ENCODE measurements around the gene CASTOR1. TPM values are rescaled to one million over a fixed set of nuclear protein-coding genes. Genes with fewer than 3 reads are reported as not detected.

The CASTOR1 gene
- total and polyA plus RNA-seq, 7 donors: 5.3 to 15.0 (median 9.2) TPM; not detected in 1

DNA sequence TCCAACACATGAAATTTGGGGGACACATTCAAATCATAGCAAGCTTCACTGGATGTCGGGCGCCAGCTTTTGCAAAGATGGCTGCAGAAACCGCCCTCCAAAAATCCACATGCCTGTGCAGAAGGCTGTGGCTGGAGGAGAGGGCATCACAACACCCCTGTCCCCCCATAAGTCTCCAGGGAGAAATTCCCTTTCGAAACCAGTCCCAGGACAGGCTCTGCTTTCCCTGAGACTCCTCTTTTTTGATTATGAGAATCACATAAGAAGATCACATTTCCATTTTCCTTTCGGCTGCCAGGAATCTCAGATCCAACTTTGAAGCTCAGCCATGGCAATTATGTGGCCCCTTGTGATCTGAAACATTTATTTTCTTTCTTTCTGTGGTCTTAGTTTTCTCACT is 52.4 kb downstream of the CASTOR1 start:
- intact Hi-C loops (cut with DNase I): no loop called here
- no peak for TF ChIP-seq POLR2AphosphoS5 (IDR thresholded peaks at IDR 0.05)
- TF ChIP-seq POLR2A (IDR thresholded peaks at IDR 0.05): no peak
- TF ChIP-seq, protein P1, sequence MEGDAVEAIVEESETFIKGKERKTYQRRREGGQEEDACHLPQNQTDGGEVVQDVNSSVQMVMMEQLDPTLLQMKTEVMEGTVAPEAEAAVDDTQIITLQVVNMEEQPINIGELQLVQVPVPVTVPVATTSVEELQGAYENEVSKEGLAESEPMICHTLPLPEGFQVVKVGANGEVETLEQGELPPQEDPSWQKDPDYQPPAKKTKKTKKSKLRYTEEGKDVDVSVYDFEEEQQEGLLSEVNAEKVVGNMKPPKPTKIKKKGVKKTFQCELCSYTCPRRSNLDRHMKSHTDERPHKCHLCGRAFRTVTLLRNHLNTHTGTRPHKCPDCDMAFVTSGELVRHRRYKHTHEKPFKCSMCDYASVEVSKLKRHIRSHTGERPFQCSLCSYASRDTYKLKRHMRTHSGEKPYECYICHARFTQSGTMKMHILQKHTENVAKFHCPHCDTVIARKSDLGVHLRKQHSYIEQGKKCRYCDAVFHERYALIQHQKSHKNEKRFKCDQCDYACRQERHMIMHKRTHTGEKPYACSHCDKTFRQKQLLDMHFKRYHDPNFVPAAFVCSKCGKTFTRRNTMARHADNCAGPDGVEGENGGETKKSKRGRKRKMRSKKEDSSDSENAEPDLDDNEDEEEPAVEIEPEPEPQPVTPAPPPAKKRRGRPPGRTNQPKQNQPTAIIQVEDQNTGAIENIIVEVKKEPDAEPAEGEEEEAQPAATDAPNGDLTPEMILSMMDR (IDR thresholded peaks at IDR 0.05): no peak
- TF ChIP-seq EP300 (IDR thresholded peaks at IDR 0.05): no peak
- peaks cover 0 to 16% (median 15%) of the 10 kb centered on the region in 4 donors for H3K4me1 ChIP-seq
- no peak overlapping the region for H3K27ac ChIP-seq
- H3K36me3 ChIP-seq: no peaks in the 10 kb centered on the region
- H3K4me3 ChIP-seq: no peak overlapping the region
- no peaks in the 10 kb centered on the region for H3K27me3 ChIP-seq
- 96 to 99% methylated on average over 5 of the region's 5 CpGs for WGBS, 2 donors
- H3K9me3 ChIP-seq: no peaks in the 10 kb centered on the region
- no peak for DNase-seq

DNA sequence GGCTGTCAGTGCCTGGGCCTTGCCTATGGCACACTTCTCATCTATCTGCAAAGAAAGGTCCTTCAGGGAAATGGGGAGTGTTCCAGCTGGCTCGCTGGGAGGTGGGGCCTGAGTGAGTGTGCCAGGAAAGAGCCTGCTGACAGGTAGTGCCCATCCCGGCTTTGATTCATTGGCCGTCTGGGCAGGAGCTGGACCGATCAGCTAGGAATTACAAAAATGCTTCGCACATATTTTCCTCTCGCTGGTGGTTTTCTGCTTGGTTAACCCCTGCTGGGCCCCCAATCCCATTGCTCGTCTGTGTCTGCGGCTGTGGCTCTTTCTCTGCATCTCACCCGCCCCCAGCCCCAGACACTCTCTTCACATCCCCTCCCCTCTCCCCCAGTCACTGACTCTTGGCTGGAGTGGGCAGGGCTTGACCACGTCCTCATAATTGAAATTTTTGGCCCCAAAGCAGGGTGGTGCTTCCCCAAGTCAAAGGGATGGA is 53.6 kb downstream of the CASTOR1 start:
- H3K4me1 ChIP-seq: peaks cover 0 to 16% (median 15%) of the 10 kb centered on the region in 4 donors
- H3K36me3 ChIP-seq: no peaks in the 10 kb centered on the region
- intact Hi-C loops (cut with DNase I): no loop called here
- no peak overlapping the region for H3K4me3 ChIP-seq
- TF ChIP-seq, protein P1 (IDR thresholded peaks at IDR 0.05): no peak
- no peak for TF ChIP-seq EP300 (IDR thresholded peaks at IDR 0.05)
- no peak for TF ChIP-seq POLR2AphosphoS5 (IDR thresholded peaks at IDR 0.05)
- no peak for TF ChIP-seq POLR2A (IDR thresholded peaks at IDR 0.05)
- DNase-seq: no peak
- no peak overlapping the region for H3K27ac ChIP-seq
- H3K27me3 ChIP-seq: no peaks in the 10 kb centered on the region
- 46 to 63% methylated on average over 10 of the region's 10 CpGs for WGBS, 2 donors
- no peaks in the 10 kb centered on the region for H3K9me3 ChIP-seq

Other genes with a start within 250 kb of the CASTOR1 start
- gene HORMAD2, start 209.0 kb downstream of the CASTOR1 start, total RNA-seq: not detected
- gene HORMAD2, start 209.0 kb downstream of the CASTOR1 start, polyA plus RNA-seq: not detected
- 1 to 10 TPM in 1 of 4 donors, under 1 TPM in 3; 0.28 to 5.8 (median 0.34) TPM for gene LIF, start 42.7 kb downstream of the CASTOR1 start, total RNA-seq
- gene LIF, start 42.7 kb downstream of the CASTOR1 start, polyA plus RNA-seq: 10 to 100 TPM in 1 of 3 donors, 1 to 10 TPM in 2; 1.6 to 10.3 (median 1.8) TPM
- gene OSM, start 22.7 kb downstream of the CASTOR1 start, total RNA-seq: 10 to 100 TPM in 1 of 4 donors, 1 to 10 TPM in 1, under 1 TPM in 2; 0.71 to 12.8 (median 3.5) TPM
- 1 to 10 TPM in 2 of 3 donors, under 1 TPM in 1; 0.60 to 9.9 (median 1.5) TPM for gene OSM, start 22.7 kb downstream of the CASTOR1 start, polyA plus RNA-seq
- 10 to 100 TPM; 12.5 to 31.0 (median 26.8) TPM for gene TBC1D10A, start 37.4 kb upstream of the CASTOR1 start, total RNA-seq
- 10 to 100 TPM; 28.8 to 35.4 (median 29.1) TPM for gene TBC1D10A, start 37.4 kb upstream of the CASTOR1 start, polyA plus RNA-seq
- 10 to 100 TPM; 24.2 to 61.5 (median 33.5) TPM for gene SF3A1, start 67.4 kb upstream of the CASTOR1 start, total RNA-seq
- 10 to 100 TPM; 17.4 to 41.2 (median 21.3) TPM for gene SF3A1, start 67.4 kb upstream of the CASTOR1 start, polyA plus RNA-seq
- gene CCDC157, start 67.5 kb upstream of the CASTOR1 start, total RNA-seq: 1 to 10 TPM in 3 of 4 donors, under 1 TPM in 1; 0.83 to 2.0 (median 1.7) TPM
- gene CCDC157, start 67.5 kb upstream of the CASTOR1 start, polyA plus RNA-seq: 1 to 10 TPM; 1.2 to 1.8 (median 1.6) TPM
- gene RNF215, start 97.9 kb upstream of the CASTOR1 start, total RNA-seq: 10 to 100 TPM; 12.2 to 21.6 (median 13.0) TPM
- gene RNF215, start 97.9 kb upstream of the CASTOR1 start, polyA plus RNA-seq: 1 to 10 TPM in 2 of 3 donors, under 1 TPM in 1; 0.92 to 7.1 (median 1.8) TPM
- gene SEC14L2, start 107.5 kb upstream of the CASTOR1 start, total RNA-seq: 10 to 100 TPM in 2 of 4 donors, 1 to 10 TPM in 2; 4.7 to 12.1 (median 7.8) TPM
- gene SEC14L2, start 107.5 kb upstream of the CASTOR1 start, polyA plus RNA-seq: 1 to 10 TPM; 2.4 to 6.3 (median 5.5) TPM
- 1 to 10 TPM; 2.9 to 7.1 (median 4.8) TPM for gene MTFP1, start 136.3 kb upstream of the CASTOR1 start, total RNA-seq
- gene MTFP1, start 136.3 kb upstream of the CASTOR1 start, polyA plus RNA-seq: 10 to 100 TPM; 21.0 to 38.5 (median 31.2) TPM
- gene SEC14L3, start 182.5 kb upstream of the CASTOR1 start, total RNA-seq: not detected
- under 1 TPM in 1 of 3 donors, not detected in 2; 0.23 TPM for gene SEC14L3, start 182.5 kb upstream of the CASTOR1 start, polyA plus RNA-seq
- not detected for gene SEC14L4, start 216.2 kb upstream of the CASTOR1 start, total RNA-seq
- gene SEC14L4, start 216.2 kb upstream of the CASTOR1 start, polyA plus RNA-seq: under 1 TPM in 1 of 3 donors, not detected in 2; 0.04 TPM

Data from sigmoid colon (tissue), 7 donors.